ENCODE measurements around the gene SGK1.

DNA sequence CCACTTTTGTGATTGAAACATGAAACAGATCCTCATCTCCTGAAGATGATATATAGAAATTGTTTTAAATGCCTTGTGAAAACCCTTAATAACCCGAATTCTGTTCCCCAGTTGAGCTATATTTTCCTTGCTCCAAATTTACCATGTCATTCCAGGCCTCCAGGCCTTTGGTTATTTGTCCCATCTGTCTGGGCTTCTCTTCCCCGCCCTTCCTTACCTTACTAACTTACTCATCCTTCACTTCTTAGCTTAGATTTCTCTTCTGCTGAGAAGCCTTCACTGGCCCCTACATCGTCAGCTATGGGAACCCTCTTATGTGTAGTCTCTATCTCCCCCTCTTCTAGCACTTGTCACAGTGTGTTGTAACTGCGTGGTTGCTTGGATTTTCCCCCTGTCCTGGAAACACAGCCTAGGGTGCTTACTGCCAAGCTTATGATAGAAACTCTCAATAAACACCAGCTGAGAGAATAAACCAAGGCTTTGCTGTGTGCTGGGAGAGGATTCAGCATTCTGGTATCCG is 68.6 kb downstream of the SGK1 start:
- TF ChIP-seq GATA3 (IDR thresholded peaks at IDR 0.05; ENCODE audit: low read depth, low read length) (no peak), GATA2 (IDR thresholded peaks at IDR 0.05; ENCODE audit: low read depth, low read length) (no peak)

Data from SH-SY5Y (cell line).